Thyroid gland (tissue), 4 donors: ENCODE results near the gene TAF1A.

Source experiments
- CTCF ChIP-seq, 6 experiments: fragments of 200-600 bp in 3 of 6; fragments of 450-650 bp in 3 of 6; sonication (generic) in 3 of 6; IDR thresholded peaks; one replicate each; pipeline ENCODE4 v1.5.1; 2016 to 2019; ENCODE audit warnings: antibody characterized with exemption in 6 of 6, mild to moderate bottlenecking in 2 of 6, inconsistent platforms in 1 of 6, moderate library complexity in 1 of 6
- POLR2A ChIP-seq, 2 donors: fragments of 450-650 bp; IDR thresholded peaks; one replicate each; pipeline ENCODE4 v1.6.1; 2017; ENCODE audit warnings: antibody characterized with exemption in 2 of 2, mild to moderate bottlenecking in 2 of 2, moderate library complexity in 1 of 2

- TF ChIP-seq CTCF (IDR thresholded peaks at IDR 0.05) (no peak), POLR2A (IDR thresholded peaks at IDR 0.05) (no peak)
Measured at GRCh38 chr1:222525951-222526350, 63.8 kb downstream of the TAF1A start.
